Ovary (tissue), 3 donors: Measurements from ENCODE around the gene RNU11.
"Not testable (repeated sequence)": the region's sequence is repeated elsewhere in the genome, so short reads cannot be mapped to it uniquely, and the experiment has no call there.

ENCODE experiments used
- CTCF ChIP-seq, 3 donors: fragments of 450-650 bp in 2 of 3; fragments of 200-600 bp in 1 of 3; IDR thresholded peaks; one replicate each; pipeline versions ENCODE4 v1.5.1 to v1.8.0; 2016 to 2022; ENCODE audit warnings: antibody characterized with exemption in 3 of 3, mild to moderate bottlenecking in 1 of 3
- EP300 ChIP-seq: sonication (generic); formaldehyde crosslinking; IDR thresholded peaks from one replicate; pipeline ENCODE4 v1.6.1; 2017; ENCODE audit warnings: antibody characterized with exemption
- POLR2A ChIP-seq: fragments of 450-650 bp; IDR thresholded peaks from one replicate; pipeline ENCODE4 v1.6.1; 2017; ENCODE audit warnings: antibody characterized with exemption, mild to moderate bottlenecking, moderate library complexity
- donor health status: DM: no; HTN: no; CAD: no.

GRCh38 chr1:28672971-28673370 is 24.6 kb downstream of the RNU11 start:
- TF ChIP-seq POLR2A; EP300; CTCF (IDR thresholded peaks at IDR 0.05): not testable (repeated sequence)
